ENCODE results near the gene DUS1L. TPM values are rescaled to one million over a fixed set of nuclear protein-coding genes. Genes with fewer than 3 reads are reported as not detected.

DUS1L gene
- total and polyA plus RNA-seq, 4 donors, result 40.0 to 179 (median 100.0) TPM

GRCh38 chr17:82080048-82080788 lies 14.6 kb upstream of the DUS1L start:
- Histone ChIP-seq H3K4me1 (ENCODE audit: control insufficient read depth in 5 of 5, insufficient read depth in 5 of 5, low read length in 5 of 5) (no peaks in the 10 kb centered on the region), H3K36me3 (ENCODE audit: control insufficient read depth in 4 of 4, insufficient read depth in 4 of 4, low read length in 4 of 4) (peaks cover 4 to 72% (median 11%) of the 10 kb centered on the region in 4 donors), H3K27me3 (ENCODE audit: control insufficient read depth in 3 of 3, insufficient read depth in 3 of 3, low read length in 2 of 3) (no peaks in the 10 kb centered on the region), H3K9me3 (ENCODE audit: control insufficient read depth in 4 of 4, insufficient read depth in 3 of 4, low read length in 3 of 4) (peaks cover 0 to 2% (median 0%) of the 10 kb centered on the region in 4 donors), H3K9ac (ENCODE audit: insufficient read depth in 1 of 2, low read length in 2 of 2) (no peak overlapping the region), H3K27ac (ENCODE audit: low read depth in 1 of 2, low read length in 1 of 2) (no peak overlapping the region), H3K4me3 (no peak overlapping the region)
- no peak for TF ChIP-seq CTCF (IDR thresholded peaks at IDR 0.05; ENCODE audit: control extremely low read depth, extremely low read depth)
- 93 to 95% methylated on average over 36 of the region's 36 CpGs for WGBS, 2 donors
- no peak for DNase-seq
- no peak for ATAC-seq (ENCODE audit: insufficient read depth, low FRiP score)

GRCh38 chr17:82079001-82079677 lies 13.5 kb upstream of the DUS1L start:
- TF ChIP-seq CTCF (IDR thresholded peaks at IDR 0.05; ENCODE audit: control extremely low read depth, extremely low read depth), result no peak
- Histone ChIP-seq H3K27ac (ENCODE audit: low read depth in 1 of 2, low read length in 1 of 2) (no peak overlapping the region), H3K4me1 (ENCODE audit: control insufficient read depth in 5 of 5, insufficient read depth in 5 of 5, low read length in 5 of 5) (no peaks in the 10 kb centered on the region), H3K9ac (ENCODE audit: insufficient read depth in 1 of 2, low read length in 2 of 2) (no peak overlapping the region), H3K27me3 (ENCODE audit: control insufficient read depth in 3 of 3, insufficient read depth in 3 of 3, low read length in 2 of 3) (no peaks in the 10 kb centered on the region), H3K36me3 (ENCODE audit: control insufficient read depth in 4 of 4, insufficient read depth in 4 of 4, low read length in 4 of 4) (peaks cover 4 to 62% (median 11%) of the 10 kb centered on the region in 4 donors), H3K4me3 (no peak overlapping the region), H3K9me3 (ENCODE audit: control insufficient read depth in 4 of 4, insufficient read depth in 3 of 4, low read length in 3 of 4) (peaks cover 0 to 2% (median 0%) of the 10 kb centered on the region in 4 donors)
- DNase-seq (no peak), ATAC-seq (ENCODE audit: insufficient read depth, low FRiP score) (no peak)
- 94 to 95% methylated on average over 46 to 47 of the region's 47 CpGs for WGBS, 2 donors

- Histone ChIP-seq H3K4me3 (no peak overlapping the region), H3K36me3 (ENCODE audit: control insufficient read depth in 4 of 4, insufficient read depth in 4 of 4, low read length in 4 of 4) (peaks cover 2 to 55% (median 10%) of the 10 kb centered on the region in 4 donors), H3K27me3 (ENCODE audit: control insufficient read depth in 3 of 3, insufficient read depth in 3 of 3, low read length in 2 of 3) (peaks cover 0 to 2% (median 0%) of the 10 kb centered on the region in 3 donors), H3K27ac (ENCODE audit: low read depth in 1 of 2, low read length in 1 of 2) (no peak overlapping the region), H3K9me3 (ENCODE audit: control insufficient read depth in 4 of 4, insufficient read depth in 3 of 4, low read length in 3 of 4) (peaks cover 0 to 2% (median 0%) of the 10 kb centered on the region in 4 donors), H3K9ac (ENCODE audit: insufficient read depth in 1 of 2, low read length in 2 of 2) (no peak overlapping the region), H3K4me1 (ENCODE audit: control insufficient read depth in 5 of 5, insufficient read depth in 5 of 5, low read length in 5 of 5) (no peaks in the 10 kb centered on the region)
- ATAC-seq (ENCODE audit: insufficient read depth, low FRiP score) (no peak), DNase-seq (no peak)
- TF ChIP-seq CTCF (IDR thresholded peaks at IDR 0.05; ENCODE audit: control extremely low read depth, extremely low read depth), result no peak
- WGBS, 2 donors, result 98 to 99% methylated on average over 18 of the region's 18 CpGs
These were observed 12.8 kb upstream of the DUS1L start for GRCh38 chr17:82078433-82078832.

Measured in lung (tissue), 12 donors.